ENCODE results near the gene SIPA1.
A peak's percentile ranks its signal among the peaks of the same experiment; 100 is the strongest.
"Not testable (repeated sequence)": the region's sequence is repeated elsewhere in the genome, so short reads cannot be mapped to it uniquely, and the experiment has no call there.

Gene SIPA1

DNA sequence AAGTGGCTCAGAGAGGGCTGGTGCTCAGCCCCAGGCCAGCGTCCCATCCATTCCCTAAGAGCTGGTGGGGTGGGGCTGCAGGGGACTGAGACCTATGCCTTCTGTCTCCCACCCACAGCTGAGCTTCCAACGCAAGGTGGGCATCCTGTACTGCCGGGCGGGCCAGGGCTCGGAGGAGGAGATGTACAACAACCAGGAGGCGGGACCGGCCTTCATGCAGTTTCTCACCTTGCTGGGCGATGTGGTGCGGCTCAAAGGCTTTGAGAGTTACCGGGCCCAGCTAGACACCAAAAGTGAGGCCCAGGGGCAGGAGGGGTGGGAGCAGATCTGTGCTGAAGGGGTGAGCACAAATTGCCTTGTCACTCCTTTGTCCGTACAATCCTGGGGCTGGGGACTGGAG, 6.9 kb downstream of the SIPA1 start:
- no peak for DNase-seq

DNA sequence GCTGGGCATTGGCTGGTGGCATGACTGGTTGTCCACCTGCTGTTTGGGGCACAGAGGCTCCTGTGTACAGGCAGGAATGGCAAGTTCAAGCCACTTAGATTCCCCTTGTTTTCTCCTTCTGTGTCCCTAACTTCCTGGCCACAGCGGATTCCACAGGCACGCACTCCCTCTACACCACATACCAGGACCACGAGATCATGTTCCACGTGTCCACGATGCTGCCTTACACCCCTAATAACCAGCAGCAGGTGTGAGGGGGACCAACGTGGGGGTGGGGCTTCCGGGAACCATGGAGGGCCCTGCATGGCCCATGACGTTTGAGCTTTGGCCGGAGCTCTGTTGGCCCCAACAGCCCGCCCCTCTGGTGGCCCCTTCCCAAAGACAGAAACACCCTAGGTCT, 7.8 kb downstream of the SIPA1 start:
- no peak for DNase-seq

DNA sequence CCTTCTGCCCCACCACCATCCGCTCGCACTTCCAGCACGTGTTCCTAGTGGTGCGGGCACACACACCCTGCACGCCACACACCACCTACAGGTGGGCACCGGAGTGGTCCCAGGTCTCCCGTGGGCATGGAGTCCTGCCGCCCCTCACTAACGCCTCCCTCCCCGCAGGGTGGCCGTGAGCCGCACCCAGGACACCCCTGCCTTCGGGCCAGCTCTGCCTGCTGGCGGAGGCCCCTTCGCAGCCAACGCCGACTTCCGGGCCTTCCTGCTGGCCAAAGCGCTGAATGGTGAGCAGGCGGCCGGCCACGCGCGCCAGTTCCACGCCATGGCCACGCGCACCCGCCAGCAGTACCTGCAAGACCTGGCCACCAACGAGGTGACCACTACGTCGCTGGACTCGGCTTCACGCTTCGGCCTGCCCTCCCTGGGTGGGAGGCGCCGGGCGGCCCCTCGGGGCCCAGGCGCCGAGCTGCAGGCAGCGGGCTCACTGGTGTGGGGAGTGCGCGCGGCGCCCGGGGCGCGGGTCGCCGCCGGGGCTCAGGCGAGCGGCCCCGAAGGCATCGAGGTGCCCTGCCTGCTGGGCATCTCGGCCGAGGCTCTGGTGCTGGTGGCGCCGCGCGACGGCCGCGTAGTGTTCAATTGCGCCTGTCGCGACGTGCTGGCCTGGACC, 8.5 kb downstream of the SIPA1 start:
- DNase-seq: no peak

DNA sequence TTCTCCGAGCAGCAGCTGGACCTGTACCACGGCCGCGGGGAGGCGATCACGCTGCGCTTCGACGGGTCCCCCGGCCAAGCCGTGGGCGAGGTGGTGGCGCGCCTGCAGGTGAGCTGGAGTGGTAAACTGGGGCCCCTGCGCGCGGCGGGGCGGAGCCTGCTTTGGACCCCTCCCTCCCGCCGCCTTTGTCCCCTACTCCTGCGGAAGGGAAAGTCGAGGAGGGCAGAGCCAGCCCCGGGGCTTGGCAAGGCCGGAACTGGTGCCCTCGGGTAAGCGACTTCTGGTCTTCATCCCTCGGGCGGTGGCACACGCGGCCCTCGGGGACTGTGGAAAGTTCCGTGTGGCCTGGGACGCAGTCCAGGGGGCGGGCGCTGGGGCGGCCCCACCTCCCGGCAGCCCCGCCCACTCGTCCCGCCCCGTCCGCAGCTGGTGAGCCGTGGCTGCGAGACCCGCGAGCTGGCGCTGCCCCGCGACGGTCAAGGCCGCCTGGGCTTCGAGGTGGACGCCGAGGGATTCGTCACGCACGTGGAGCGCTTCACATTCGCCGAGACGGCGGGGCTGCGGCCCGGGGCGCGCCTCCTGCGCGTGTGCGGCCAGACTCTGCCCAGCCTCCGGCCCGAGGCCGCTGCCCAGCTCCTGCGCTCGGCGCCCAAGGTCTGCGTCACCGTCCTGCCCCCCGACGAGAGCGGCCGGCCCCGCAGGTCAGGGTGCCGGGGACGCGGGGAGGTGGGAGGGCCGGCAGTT, 9.2 kb downstream of the SIPA1 start:
- no peak for DNase-seq

DNA sequence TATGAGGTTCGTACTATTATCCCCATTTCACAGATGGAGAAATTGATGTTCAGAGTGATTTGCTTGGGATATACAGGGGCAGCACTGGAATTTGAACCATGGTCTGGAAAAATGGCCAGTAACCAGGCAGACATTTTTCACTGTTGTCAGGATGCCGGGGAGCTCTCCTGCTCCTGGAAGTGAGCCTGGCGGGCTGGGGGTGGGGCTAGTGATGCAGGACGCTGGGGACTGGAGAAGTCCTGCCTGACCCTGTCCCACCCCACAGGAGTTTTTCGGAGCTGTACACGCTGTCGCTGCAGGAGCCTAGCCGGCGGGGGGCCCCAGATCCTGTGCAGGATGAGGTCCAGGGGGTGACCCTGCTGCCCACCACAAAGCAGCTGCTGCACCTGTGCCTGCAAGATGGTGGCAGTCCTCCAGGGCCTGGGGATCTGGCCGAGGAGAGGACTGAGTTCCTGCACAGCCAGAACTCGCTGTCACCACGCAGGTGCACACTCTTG, 11.1 kb downstream of the SIPA1 start:
- DNase-seq: no peak

DNA sequence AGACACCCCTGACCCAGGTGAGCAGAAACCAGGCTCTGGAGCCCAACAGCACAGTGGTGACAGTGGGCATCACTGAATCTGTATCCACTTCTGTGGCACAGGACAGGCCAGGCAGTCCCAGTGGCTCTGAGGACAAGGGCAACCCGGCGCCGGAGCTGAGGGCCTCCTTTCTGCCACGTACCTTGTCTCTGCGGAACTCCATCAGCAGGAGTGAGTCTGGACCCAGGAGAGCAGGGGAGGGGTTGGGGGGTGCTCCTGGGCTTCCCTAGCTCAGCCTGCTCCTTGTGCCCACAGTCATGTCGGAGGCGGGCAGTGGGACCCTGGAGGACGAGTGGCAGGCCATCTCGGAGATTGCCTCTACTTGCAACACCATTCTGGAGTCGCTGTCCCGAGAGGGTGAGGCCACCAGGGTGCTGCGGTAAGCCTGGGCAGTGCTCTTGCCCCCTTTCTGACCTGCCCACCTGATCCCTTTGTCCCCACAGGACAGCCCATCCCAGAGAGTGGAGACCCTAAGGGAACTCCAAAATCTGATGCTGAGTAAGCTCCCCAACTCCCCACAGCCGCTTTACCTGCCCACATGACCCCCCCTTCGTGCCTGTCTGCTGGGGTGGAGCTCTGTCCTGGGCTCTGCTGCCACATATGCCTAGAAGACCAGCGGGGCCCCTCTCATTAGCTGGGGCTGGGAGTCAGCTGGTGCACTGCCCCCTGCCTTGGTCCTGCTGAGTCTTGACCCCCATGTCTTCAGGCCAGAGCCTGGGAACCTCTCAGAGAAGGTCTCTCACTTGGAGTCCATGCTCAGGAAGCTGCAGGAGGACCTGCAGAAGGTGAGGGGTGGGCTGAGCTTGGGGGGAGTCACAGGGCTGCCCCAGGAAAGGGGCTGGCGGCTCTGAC, 12.0 kb downstream of the SIPA1 start:
- DNase-seq: no peak

DNA sequence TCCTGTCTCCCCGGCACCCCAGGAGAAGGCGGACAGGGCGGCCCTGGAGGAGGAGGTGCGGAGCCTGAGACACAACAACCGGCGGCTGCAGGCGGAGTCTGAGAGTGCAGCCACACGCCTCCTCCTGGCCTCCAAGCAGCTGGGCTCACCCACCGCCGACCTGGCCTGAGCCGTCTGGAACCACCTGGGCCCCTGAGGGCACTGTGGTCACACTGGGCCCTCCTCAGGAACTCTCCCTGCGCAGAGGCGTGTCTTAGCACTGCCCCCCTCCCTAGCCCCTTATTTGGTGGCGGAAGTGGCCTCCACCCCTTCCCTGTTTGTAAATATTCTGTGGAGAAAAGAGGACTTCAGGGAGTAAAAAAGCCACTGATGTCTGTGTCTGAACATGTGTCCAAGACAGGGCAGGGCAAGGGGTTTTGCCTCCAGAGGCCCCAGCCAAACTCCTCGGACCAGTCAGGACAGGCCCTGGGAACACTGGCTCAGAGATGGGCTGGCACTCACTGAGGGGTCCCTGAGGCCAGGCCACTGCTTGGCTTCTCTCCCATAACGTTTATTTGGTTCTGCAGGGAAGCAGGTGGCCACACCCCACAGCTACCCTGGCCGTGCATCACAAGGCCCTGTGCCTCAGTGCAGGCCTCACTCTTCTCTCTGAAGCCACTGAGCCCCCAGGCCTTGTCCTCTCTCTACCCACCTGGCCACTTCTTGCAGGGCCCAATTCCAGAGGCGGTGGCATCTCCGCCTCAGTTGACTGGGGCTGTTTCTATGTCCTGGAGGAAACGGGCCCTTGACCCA, 12.8 kb downstream of the SIPA1 start:
- no peak for DNase-seq

DNA sequence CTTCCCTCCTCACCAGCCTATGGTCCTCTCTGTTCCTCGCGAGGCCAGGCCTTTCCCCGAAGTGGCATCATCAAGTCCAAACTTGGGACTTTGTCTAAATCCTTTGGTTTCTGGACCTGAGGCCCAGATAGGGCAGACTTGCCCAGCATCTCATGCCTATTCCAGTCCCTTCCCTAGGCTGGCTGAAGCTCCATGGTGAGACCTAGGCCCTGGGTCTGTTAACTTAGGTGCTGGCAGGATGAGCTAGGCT, 13.4 kb downstream of the SIPA1 start:
- no peak for DNase-seq

DNA sequence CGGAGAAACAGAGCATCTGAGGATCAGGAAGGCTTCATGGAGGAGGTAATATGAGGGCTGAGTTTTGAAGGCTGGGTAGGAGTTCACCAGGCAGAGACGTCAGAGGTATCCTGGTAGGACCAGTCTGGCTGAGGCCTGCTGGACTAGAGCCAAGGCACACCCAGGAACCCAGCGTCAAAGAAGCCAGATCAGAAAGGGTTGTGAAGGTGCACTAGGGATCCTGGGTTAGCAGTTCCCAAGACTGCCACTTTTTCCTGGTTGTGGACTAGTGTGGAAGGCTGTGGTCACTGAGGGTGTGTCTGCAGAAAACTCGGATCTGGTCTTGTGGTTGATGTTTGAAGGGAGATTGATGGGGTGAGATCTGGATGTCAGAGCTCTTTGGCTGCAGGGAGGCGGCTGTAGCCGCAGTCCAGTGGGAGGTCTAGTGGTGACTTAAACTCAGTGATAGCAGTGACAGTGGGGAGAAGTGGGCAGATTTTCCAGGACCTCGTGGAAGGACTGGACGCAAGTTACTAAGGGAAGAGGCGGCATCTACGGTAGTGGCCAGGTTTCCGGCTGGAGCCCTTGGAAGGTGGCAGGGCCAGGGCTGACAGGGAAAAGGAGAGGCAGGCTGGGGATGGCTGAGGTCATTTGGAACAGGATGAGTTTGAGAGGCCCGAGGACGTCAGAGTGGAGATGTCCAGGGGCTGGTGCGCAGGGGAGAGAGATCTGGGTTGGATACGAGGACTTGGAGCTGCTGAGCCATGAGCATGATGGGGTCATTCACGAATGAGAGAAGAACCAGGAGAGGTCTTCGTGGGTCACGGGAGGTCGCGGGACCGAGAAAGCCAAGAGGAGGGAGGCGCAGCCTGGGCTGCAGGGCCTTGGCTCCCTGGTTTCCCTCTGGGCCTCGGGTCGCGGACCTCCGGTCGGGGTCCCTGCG, 13.9 kb downstream of the SIPA1 start:
- no peak for DNase-seq

DNA sequence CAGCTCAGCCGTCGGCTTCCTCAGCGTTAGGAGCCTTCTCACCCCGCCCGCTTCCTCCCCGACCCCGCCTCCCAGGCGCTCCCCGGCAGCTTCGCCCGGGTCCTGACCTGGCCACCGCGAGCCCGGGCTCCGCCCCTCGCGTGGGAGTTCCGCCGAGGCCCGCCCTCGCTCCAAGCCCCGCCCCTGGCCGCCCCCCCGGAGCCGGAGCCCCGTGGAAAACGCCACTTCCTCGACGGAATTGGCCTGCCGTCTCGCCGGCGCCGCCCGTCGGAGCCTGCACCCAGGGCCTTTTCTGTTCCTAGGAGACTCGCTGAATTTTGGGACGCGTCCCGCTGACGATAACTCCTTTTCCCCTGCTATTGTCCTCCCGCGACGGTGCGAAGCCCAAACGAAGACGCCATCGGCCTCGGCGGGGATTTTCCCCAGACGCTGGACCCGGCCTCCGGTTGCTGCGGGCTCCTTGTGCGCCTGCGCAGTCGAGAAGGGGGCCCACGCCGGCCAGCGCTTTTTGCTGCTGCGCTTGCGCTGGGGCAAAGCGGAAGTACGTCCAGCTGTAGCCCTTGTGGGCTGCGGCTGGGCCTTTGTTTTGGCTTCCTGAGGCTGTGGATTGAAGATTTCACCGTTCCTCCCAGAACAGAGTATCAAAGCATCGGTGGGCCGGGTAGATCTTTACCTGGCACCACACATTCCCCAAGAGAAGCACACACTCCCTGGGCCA, 14.8 kb downstream of the SIPA1 start:
- peak; percentile 92 to 96 (median 93) for DNase-seq

DNA sequence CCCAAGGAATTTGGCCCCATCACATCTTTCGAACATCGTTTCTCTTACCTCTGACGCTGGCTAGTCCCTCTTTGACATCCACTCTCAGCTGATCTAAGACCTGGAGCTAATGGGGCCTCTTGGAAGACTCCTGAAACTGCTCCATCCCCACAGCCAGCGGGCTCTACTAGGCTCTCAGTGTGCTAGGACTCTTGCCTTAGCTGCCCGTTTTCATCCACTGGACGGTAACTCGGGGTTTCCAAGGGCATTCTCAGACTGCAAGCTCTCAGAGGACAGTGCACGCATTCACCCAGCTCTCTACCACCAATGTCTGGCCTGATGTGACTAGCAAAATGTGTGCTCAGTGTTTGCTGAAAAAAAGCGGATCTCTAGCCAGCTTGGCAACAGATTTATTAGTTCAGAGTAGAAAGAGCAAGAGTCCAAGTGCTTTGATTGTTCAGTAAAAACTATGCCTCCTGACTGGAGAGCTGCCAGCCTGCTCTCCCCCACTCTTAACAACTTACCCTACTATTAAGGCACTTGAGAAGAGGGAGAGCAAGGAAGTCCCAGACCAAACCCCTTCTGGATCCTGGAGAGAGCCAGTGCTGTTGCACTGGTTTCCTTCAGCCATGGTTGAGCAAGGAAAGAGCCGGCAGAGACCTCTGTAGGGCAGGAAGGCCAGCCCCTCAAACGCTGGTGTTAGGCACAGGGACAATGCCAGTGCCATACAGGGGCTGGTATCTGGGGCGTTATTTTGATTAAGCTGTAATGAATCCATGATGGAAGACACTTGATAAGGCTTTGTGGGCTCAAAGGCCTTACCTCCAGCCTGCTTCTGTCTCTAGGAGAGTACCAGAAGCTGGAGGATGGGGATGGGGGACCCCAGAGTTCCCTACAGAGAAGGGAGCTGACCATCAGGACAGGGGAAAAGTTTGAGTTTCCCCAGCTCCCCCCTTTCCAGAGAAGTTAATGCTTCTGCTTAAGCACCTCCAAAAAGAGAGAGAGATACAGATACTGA, 15.6 kb downstream of the SIPA1 start:
- DNase-seq: no peak

DNA sequence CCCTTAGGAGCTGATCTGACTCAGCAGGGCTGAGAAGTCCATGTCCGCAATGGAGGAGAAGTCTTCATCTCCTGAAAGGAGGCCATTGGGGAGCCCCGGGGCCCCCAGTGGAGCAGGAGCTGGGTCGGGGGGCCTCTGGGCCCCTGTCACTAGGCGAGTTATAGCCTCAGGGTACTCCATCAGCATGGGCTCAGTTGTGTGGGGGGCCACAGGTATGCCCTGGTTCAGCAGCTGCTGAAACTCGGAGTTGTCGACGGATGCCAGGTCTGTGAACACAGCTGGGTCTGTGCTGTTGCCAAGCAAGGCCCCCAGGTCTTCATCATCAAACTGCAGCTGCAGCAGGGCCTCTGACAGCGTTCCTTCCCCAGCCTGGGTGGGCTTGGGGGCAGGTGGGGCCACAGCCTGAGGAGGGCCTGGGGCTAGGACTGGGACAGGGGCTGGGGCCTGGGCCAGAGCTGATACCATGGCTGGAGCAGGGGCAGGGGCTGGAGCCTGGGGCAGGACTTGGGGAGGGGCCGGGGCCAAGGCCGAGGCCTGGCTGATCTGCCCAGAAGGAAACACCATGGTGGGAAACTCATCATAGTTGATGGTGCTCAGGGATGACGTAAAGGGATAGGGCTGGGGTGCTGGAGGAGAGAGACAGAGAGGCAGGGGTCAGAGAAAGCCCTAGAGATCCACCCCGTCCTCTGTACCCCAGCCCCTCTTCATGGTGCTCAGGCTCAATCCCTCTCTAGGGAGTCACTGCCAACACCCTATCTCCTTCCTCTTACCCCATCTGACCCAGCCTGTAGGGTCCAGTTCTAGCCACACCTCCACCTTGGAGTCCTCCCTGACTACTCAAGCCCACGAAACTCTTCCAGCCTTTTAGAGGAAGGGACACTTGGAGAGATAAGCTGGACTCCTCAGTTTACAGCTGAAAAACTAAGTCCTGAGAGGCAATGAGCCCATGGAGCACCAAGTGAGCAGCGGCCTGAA, 16.8 kb downstream of the SIPA1 start:
- DNase-seq: peak in 1 of 5 donors; percentile 1

DNA sequence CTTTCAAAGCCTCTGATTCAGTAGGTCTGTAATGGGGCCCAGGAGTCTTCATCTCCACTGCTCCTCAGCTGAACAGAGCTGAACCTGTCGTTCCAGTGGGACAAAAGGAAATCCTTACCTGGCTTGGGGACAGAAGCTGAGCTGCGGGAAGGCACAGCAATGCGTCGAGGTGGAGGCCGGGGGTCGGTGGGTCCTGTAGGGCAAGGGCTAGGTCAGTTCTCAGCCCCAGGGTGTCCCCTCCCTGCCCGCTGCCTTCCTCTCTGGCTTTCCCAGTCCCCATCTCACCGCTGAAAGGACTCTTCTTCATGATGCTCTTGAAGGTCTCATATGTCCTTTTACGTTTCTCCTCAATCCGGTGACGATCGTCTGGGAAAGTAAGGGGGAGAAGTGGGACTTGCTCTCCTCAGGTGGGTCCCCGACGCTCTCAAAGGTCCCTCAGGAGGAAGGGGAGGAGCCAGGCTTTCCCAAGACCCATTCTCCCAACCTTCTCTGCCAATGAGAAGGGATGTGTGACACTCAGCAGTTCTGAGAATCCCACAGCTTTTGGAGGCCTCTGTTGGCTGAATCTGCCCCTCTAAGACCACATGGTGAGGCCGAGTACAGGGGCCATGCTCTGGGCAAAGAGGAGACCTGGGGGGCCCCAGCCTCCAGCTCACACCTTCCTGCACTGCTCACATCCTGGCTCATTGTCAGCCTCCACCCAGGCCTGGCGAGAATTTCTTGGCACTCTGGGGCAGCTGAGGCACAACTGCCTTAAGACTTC, 17.9 kb downstream of the SIPA1 start:
- DNase-seq: no peak

DNA sequence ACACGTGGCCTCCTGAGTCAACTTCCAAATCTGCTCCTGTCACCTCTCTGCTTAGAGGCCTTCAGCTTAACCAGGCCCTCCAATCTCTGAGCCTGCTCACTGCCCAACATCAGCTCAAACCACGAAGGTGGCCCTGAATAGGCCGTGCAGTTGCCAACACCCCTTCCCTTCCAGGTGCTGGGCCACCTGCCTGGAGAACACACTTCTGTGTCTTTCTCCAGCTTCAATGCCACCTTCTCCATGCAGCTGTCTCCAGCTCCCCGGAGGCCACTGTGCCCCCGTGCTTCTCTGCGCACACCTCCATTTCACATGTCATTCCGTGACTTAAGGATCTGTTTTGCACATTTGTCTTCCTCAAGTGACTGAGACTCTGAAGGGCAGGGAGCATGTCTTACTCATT, 19.5 kb downstream of the SIPA1 start:
- no peak for DNase-seq

DNA sequence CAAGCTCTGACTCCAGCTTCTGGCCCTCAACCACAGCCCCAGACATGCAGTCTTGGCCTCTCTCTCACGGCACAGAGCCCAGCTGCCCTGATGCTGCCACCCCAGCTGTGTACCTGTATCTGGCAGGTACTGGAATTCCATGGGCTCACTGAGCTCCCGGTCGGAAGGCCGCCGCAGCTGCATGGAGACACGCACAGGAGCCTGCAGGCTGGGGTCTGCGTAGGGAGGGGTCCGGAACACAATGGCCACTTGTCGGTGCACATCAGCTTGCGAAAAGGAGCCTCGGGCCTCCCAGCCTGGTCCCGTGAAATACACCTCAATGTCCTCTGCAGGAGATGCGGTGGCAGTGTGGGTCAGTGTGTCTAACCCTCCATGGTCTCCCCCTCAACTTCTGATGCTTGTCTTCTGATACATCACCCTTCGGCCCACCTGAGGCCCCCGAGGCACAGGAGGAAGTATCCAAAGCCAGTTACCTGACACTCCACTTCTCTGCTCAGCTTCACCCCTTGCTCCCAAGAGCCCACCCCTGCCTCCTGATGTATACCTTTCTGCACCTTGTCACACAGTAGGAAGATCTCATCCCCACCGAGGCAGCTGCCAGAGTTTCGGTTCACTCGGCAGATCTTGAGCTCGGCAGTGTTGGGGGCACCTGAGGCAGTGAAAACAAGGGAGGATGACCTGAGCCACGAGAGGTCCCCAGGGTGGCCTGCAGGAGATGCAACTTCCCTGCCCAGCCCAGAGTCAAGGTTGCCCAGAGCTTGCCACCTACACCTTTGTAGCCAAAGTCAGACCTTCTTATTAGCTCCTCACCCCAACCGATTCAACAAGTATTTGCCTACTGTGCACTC, 20.5 kb downstream of the SIPA1 start:
- DNase-seq: no peak

DNA sequence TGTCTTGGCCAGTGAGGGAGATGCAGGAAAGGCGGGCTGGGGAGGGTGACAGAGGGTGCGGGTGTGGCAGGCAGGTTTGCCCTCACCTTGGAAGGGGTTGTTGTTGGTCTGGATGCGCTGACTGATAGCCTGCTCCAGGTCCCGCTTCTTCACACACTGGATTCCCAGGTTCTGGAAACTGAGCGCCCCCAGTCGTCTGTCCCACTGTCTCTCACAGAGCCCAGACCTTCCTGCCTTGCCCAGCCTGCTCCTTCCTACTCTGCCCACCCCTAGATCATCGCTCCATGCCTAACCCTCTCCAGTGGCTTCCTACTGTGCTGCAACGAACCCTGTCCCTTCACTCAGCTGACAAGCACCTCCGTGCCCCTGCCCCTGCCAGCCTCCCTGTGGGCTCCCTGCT, 22.1 kb downstream of the SIPA1 start:
- no peak for DNase-seq

DNA sequence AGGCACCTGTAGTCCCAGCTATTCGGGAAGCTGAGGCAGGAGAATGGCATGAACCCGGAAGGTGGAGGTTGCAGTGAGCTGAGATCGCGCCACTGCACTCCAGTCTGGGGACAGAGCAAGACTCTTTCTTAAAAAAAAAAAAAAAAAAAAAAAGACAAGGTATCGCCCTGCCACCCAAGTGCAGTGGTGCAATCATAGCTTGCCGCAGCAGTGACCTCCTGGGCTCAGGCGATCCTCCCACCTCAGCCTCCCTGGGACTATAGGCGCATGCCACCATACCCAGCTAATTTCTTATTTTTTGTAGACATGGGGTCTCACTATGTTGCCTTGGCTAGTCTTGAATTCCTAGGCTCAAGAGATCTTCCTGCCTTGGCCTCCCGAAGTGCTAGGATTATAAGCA, 23.0 kb downstream of the SIPA1 start:
- DNase-seq: not testable (repeated sequence)

Measured in T-helper 1 cell (primary cell).